Lung (tissue), 13 donors: ENCODE results near the gene MED23. TPM values are rescaled to one million over a fixed set of nuclear protein-coding genes. Genes with fewer than 3 reads are reported as not detected.

Source experiments
- ATAC-seq: fragments of 200-7000 bp; cut with Tn5 transposase; one replicate; pipeline ENCODE4 v1.9.1; 2020; ENCODE audit warnings: moderate number of reproducible peaks; ENCODE audit not compliant: insufficient read depth, low FRiP score
- DNase-seq, 3 donors: peaks; one replicate each; pipeline ENCODE4 v3.0.0-alpha.2; 2013 to 2017
- H3K27ac ChIP-seq, 2 donors: one replicate each; pipeline ENCODE4 v1.5.1; 2013; ENCODE audit warnings: mild to moderate bottlenecking in 2 of 2, moderate library complexity in 2 of 2, control low read depth in 1 of 2, inconsistent platforms in 1 of 2, low read depth in 1 of 2, low read length in 1 of 2
- H3K27me3 ChIP-seq, 3 donors: one replicate each; pipeline ENCODE4 v1.5.1; 2013; ENCODE audit warnings: low read length in 2 of 3; ENCODE audit not compliant: control insufficient read depth in 3 of 3, insufficient read depth in 3 of 3
- H3K36me3 ChIP-seq, 4 donors: one replicate each; pipeline ENCODE4 v1.5.1; 2013; ENCODE audit warnings: low read length in 4 of 4, mild to moderate bottlenecking in 1 of 4, moderate library complexity in 1 of 4; ENCODE audit not compliant: control insufficient read depth in 4 of 4, insufficient read depth in 4 of 4
- H3K4me1 ChIP-seq, 5 donors: one replicate each; pipeline ENCODE4 v1.5.1; 2013; ENCODE audit warnings: low read length in 5 of 5, mild to moderate bottlenecking in 2 of 5, moderate library complexity in 1 of 5; ENCODE audit not compliant: control insufficient read depth in 5 of 5, insufficient read depth in 5 of 5
- H3K4me3 ChIP-seq: one replicate; pipeline ENCODE4 v1.5.1; 2013; ENCODE audit warnings: mild to moderate bottlenecking, control low read depth, moderate library complexity
- H3K9ac ChIP-seq, 2 donors: one replicate each; pipeline ENCODE4 v1.5.1; 2013; ENCODE audit warnings: low read length in 2 of 2, control low read depth in 1 of 2; ENCODE audit not compliant: insufficient read depth in 1 of 2
- H3K9me3 ChIP-seq, 4 donors: one replicate each; pipeline ENCODE4 v1.5.1; 2013; ENCODE audit warnings: low read length in 3 of 4, mild to moderate bottlenecking in 1 of 4, moderate library complexity in 1 of 4; ENCODE audit not compliant: control insufficient read depth in 4 of 4, insufficient read depth in 3 of 4
- WGBS, 2 donors: extraction: QIAGEN DNeasy Blood & Tissue Kit; methylation state at CpG; one replicate each; pipeline ENCODE4 v1.1.7; 2013; 5-methylcytosine and 5-hydroxymethylcytosine counted together
- polyA plus RNA-seq, 2 donors: library from polyadenylated mRNA; stranded (reverse); fragments of 200-250 nt; gene quantifications; one replicate each; pipeline ENCODE4 v1.2.1, GENCODE V29; 2013
- small RNA-seq: library from RNA; depleted of rRNA; stranded (forward); fragments of <200 nt; gene quantifications from one replicate; pipeline ENCODE3, GENCODE V24; 2014; ENCODE audit warnings: low replicate concordance
- total RNA-seq, 2 donors: library from RNA; depleted of rRNA in 1 of 2; stranded (reverse); fragments of >200 nt in 1 of 2; gene quantifications; one replicate each; pipeline ENCODE4 v1.2.1, GENCODE V29; 2014 to 2021
- TF ChIP-seq, protein P1 (sequence below): IDR thresholded peaks from 2 replicates; pipeline ENCODE4 v1.5.1; 2012; ENCODE audit warnings: mild to moderate bottlenecking; ENCODE audit errors: control extremely low read depth, extremely low read depth
- donor health status: control.
- donor health status: control.
- donor health status: Bipolar disorder and iron deficiency.
- donor health status: healthy.
- donor health status: DM: yes; HTN: yes; CAD: no.

MED23 gene
- total and polyA plus RNA-seq, 4 donors = 8.7 to 69.0 (median 18.5) TPM

DNA sequence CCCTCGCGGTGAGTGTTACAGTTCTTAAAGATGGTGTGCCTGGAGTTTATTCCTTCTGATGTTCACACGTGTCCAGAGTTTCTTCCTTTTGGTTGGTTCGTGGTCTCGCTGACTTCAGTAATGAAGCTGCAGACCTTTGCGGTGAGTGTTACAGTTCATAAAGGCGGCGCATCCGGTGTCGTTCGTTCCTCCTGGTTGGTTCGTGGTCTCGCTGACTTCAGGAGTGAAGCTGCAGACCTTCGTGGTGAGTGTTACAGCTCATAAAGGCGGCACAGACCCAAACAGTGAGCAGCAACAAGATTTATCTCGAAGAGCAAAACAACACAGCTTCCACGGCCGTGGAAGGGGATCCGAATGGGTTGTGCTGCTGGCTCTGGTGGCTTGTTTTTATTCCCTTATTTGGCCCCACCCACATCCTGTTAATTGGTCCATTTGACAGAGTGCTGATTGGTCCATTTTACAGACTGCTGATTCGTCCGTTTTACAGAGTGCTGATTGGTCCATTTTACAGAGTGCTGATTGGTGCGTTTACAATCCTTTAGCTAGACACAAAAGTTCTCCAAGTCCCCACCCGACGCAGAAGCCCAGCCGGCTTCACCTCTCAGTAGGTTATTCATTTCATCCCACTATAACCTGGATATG is 103.2 kb downstream of the MED23 start:
- Histone ChIP-seq H3K36me3 (no peaks in the 10 kb centered on the region), H3K4me1 (no peaks in the 10 kb centered on the region), H3K9me3 (peaks cover 0 to 4% (median 0%) of the 10 kb centered on the region in 4 donors), H3K9ac (no peak overlapping the region), H3K27ac (no peak overlapping the region), H3K4me3 (no peak overlapping the region), H3K27me3 (no peaks in the 10 kb centered on the region)
- ATAC-seq (no peak), DNase-seq (no peak)
- WGBS, 2 donors = 93 to 94% methylated on average over 25 of the region's 25 CpGs
- TF ChIP-seq, protein P1, sequence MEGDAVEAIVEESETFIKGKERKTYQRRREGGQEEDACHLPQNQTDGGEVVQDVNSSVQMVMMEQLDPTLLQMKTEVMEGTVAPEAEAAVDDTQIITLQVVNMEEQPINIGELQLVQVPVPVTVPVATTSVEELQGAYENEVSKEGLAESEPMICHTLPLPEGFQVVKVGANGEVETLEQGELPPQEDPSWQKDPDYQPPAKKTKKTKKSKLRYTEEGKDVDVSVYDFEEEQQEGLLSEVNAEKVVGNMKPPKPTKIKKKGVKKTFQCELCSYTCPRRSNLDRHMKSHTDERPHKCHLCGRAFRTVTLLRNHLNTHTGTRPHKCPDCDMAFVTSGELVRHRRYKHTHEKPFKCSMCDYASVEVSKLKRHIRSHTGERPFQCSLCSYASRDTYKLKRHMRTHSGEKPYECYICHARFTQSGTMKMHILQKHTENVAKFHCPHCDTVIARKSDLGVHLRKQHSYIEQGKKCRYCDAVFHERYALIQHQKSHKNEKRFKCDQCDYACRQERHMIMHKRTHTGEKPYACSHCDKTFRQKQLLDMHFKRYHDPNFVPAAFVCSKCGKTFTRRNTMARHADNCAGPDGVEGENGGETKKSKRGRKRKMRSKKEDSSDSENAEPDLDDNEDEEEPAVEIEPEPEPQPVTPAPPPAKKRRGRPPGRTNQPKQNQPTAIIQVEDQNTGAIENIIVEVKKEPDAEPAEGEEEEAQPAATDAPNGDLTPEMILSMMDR = no peak

DNA sequence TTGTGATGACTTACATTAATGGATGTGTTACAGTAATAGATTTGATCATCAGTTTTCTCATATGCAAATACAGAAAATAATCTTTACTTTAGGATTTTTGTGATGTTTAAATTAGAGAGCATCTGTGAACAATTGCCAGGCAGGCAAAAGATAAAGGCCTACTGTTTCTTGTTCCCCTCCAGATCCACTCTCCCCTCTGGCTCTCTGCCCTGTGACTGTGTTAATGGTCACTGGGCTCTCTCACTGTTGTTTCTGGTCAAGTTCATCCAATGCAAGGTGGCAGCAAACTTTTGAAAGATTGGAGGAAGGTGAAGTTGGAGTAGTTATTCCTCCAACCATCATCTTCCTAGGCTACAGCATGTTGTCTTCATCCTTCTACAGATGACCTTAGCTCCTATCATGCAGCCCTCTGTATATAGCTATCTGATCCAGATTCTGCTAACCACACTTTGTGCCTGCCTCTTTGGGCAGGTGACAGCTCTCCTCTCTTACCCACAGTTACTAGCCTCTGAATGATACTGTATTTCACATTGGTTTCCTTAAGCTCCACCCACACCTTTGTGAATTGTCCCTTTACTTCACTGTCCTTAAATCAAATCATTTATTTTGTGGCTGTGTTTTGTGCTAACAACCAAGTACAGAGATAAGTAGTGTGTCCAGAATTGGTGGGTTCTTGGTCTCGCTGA is 103.9 kb downstream of the MED23 start:
- Histone ChIP-seq H3K27me3 (no peaks in the 10 kb centered on the region), H3K27ac (no peak overlapping the region), H3K9ac (no peak overlapping the region), H3K4me3 (no peak overlapping the region), H3K4me1 (no peaks in the 10 kb centered on the region), H3K9me3 (peaks cover 0 to 4% (median 0%) of the 10 kb centered on the region in 4 donors), H3K36me3 (no peaks in the 10 kb centered on the region)
- 95 to 97% methylated on average over 1 of the region's 1 CpG for WGBS, 2 donors
- TF ChIP-seq, protein P1 = no peak
- ATAC-seq (no peak), DNase-seq (no peak)

Small RNAs within 50 kb of the gene (small RNA-seq; reads per million reads assigned to genes)
- gene RNU4-18P = not detected

Other genes starting within 250 kb of the MED23 start
- 1 to 10 TPM; 3.6 to 5.0 TPM for gene ARG1, start 55.0 kb downstream of the MED23 start, total RNA-seq
- gene ARG1, start 55.0 kb downstream of the MED23 start, polyA plus RNA-seq = 10 to 100 TPM in 1 of 2 donors, under 1 TPM in 1; 0.31 to 33.1 TPM
- gene ENPP3, start 9.1 kb upstream of the MED23 start, total RNA-seq = 1 to 10 TPM in 1 of 2 donors, under 1 TPM in 1; 0.77 to 2.9 TPM
- under 1 TPM; 0.31 TPM for gene ENPP3, start 9.1 kb upstream of the MED23 start, polyA plus RNA-seq
- not detected for gene OR2A4, start 73.2 kb upstream of the MED23 start, total RNA-seq
- gene OR2A4, start 73.2 kb upstream of the MED23 start, polyA plus RNA-seq = not detected
- not detected for gene CTAGE9, start 82.8 kb upstream of the MED23 start, total RNA-seq
- not detected for gene CTAGE9, start 82.8 kb upstream of the MED23 start, polyA plus RNA-seq
- 1 to 10 TPM; 1.2 to 7.3 TPM for gene ENPP1, start 179.8 kb upstream of the MED23 start, total RNA-seq
- under 1 TPM; 0.21 to 0.47 TPM for gene ENPP1, start 179.8 kb upstream of the MED23 start, polyA plus RNA-seq